ENCODE results near the gene CCDC27.
"Not testable (repeated sequence)": the region's sequence is repeated elsewhere in the genome, so short reads cannot be mapped to it uniquely, and the experiment has no call there.

The CCDC27 gene

GRCh38 chr1:3747903-3748302 is 4.3 kb upstream of the CCDC27 start:
- TF ChIP-seq CREB5 (CRISPR knock-in tag; IDR thresholded peaks at IDR 0.05; ENCODE audit: low read depth) (no peak), ZFP3 (CRISPR knock-in tag; IDR thresholded peaks at IDR 0.05) (no peak), ZNF565 (CRISPR knock-in tag; conservative IDR thresholded peaks at IDR 0.05; ENCODE audit: low read depth) (no peak), ZNF8 (CRISPR knock-in tag; IDR thresholded peaks at IDR 0.05) (no peak), ZFP30 (CRISPR knock-in tag; IDR thresholded peaks at IDR 0.05) (no peak), TCF4 (CRISPR knock-in tag; IDR thresholded peaks at IDR 0.05; ENCODE audit: borderline replicate concordance) (no peak), RARB (CRISPR knock-in tag; IDR thresholded peaks at IDR 0.05) (no peak), OSR1 (CRISPR knock-in tag; IDR thresholded peaks at IDR 0.05) (no peak), PPARA (CRISPR knock-in tag; IDR thresholded peaks at IDR 0.05; ENCODE audit: borderline replicate concordance) (no peak), PATZ1 (CRISPR knock-in tag; IDR thresholded peaks at IDR 0.05; ENCODE audit: borderline replicate concordance) (no peak), ARNTL (CRISPR knock-in tag; IDR thresholded peaks at IDR 0.05; ENCODE audit: borderline replicate concordance, low read depth) (no peak), CSRNP3 (CRISPR knock-in tag; IDR thresholded peaks at IDR 0.05) (no peak), ZC3H10 (CRISPR knock-in tag; IDR thresholded peaks at IDR 0.05) (no peak)
- no peak for ATAC-seq

- ATAC-seq, result not testable (repeated sequence)
Observed at GRCh38 chr1:3748316-3748900, 3.8 kb upstream of the CCDC27 start.

GRCh38 chr1:3749512-3749911 is 2.7 kb upstream of the CCDC27 start:
- ATAC-seq, result no peak
- TF ChIP-seq ZFP30 (CRISPR knock-in tag; IDR thresholded peaks at IDR 0.05), result no peak
- TF ChIP-seq OSR1 (CRISPR knock-in tag; IDR thresholded peaks at IDR 0.05), result no peak
- TF ChIP-seq PPARA (CRISPR knock-in tag; IDR thresholded peaks at IDR 0.05; ENCODE audit: borderline replicate concordance), result no peak
- TF ChIP-seq ISL1 (CRISPR knock-in tag; IDR thresholded peaks at IDR 0.05), result no peak
- no peak for TF ChIP-seq ZNF70 (CRISPR knock-in tag; IDR thresholded peaks at IDR 0.05)
- no peak for TF ChIP-seq CSRNP3 (CRISPR knock-in tag; IDR thresholded peaks at IDR 0.05)
- no peak for TF ChIP-seq TOX (CRISPR knock-in tag; IDR thresholded peaks at IDR 0.05; ENCODE audit: borderline replicate concordance)
- TF ChIP-seq BACH2 (CRISPR knock-in tag; IDR thresholded peaks at IDR 0.05; ENCODE audit: borderline replicate concordance), result no peak
- TF ChIP-seq ZFP3 (CRISPR knock-in tag; IDR thresholded peaks at IDR 0.05), result no peak
- no peak for TF ChIP-seq GLIS3 (CRISPR knock-in tag; IDR thresholded peaks at IDR 0.05)
- TF ChIP-seq TCF4 (CRISPR knock-in tag; IDR thresholded peaks at IDR 0.05; ENCODE audit: borderline replicate concordance), result no peak
- TF ChIP-seq RARB (CRISPR knock-in tag; IDR thresholded peaks at IDR 0.05), result no peak
- TF ChIP-seq ZC3H10 (CRISPR knock-in tag; IDR thresholded peaks at IDR 0.05), result no peak
- TF ChIP-seq ARNTL (CRISPR knock-in tag; IDR thresholded peaks at IDR 0.05; ENCODE audit: borderline replicate concordance, low read depth), result no peak
- no peak for TF ChIP-seq ZNF8 (CRISPR knock-in tag; IDR thresholded peaks at IDR 0.05)
- no peak for TF ChIP-seq PATZ1 (CRISPR knock-in tag; IDR thresholded peaks at IDR 0.05; ENCODE audit: borderline replicate concordance)
- no peak for TF ChIP-seq POU6F1 (CRISPR knock-in tag; IDR thresholded peaks at IDR 0.05; ENCODE audit: borderline replicate concordance, low read depth)
- TF ChIP-seq CREB5 (CRISPR knock-in tag; IDR thresholded peaks at IDR 0.05; ENCODE audit: low read depth), result no peak

All from SK-N-SH treated with all-trans-retinoic acid at 6 μM for 48 hours (cell line).